ENCODE results near the gene COX18. TPM values are rescaled to one million over a fixed set of nuclear protein-coding genes. Genes with fewer than 3 reads are reported as not detected.

COX18 gene
- polyA plus RNA-seq, 1 donor from 2014 or later, result 30.2 TPM

GRCh38 chr4:73012673-73013072 is 56.8 kb downstream of the COX18 start:
- Histone ChIP-seq H3K4me3 (ENCODE audit: low read length) (no peak overlapping the region), H2AFZ (ENCODE audit: low read depth, low read length) (no peak overlapping the region), H3K9me2 (ENCODE audit: insufficient read depth, low read length) (no peaks in the 10 kb centered on the region), H3K79me2 (replicated peaks; ENCODE audit: insufficient read depth, low read length) (no peaks in the 10 kb centered on the region), H3K4me2 (ENCODE audit: low read length) (no peak overlapping the region), H3F3A (ENCODE audit: insufficient read depth, low read length, poor library complexity, severe bottlenecking) (no peaks in the 10 kb centered on the region), H3K36me3 (ENCODE audit: insufficient read depth, low read length) (no peaks in the 10 kb centered on the region), H3K27ac (ENCODE audit: low read length) (no peak overlapping the region), H3K9ac (ENCODE audit: low read length) (no peak overlapping the region), H4K20me1 (ENCODE audit: insufficient read depth) (no peaks in the 10 kb centered on the region), H3K27me3 (ENCODE audit: insufficient read depth, low read depth, low read length) (no peaks in the 10 kb centered on the region), H3K9me3 (ENCODE audit: low read length) (no peaks in the 10 kb centered on the region)
- TF ChIP-seq SMC3 (conservative IDR thresholded peaks at IDR 0.05; ENCODE audit: poor library complexity), result no peak
- no peak for TF ChIP-seq REST (IDR thresholded peaks at IDR 0.05; ENCODE audit: borderline replicate concordance)
- no peak for TF ChIP-seq POLR2AphosphoS5 (IDR thresholded peaks at IDR 0.05)
- TF ChIP-seq TAF1 (IDR thresholded peaks at IDR 0.05; ENCODE audit: low read depth), result no peak
- TF ChIP-seq EZH2 (IDR thresholded peaks at IDR 0.05; ENCODE audit: borderline replicate concordance, insufficient read depth, low read length, poor library complexity, severe bottlenecking), result no peak
- no peak for TF ChIP-seq EP300 (conservative IDR thresholded peaks at IDR 0.05; ENCODE audit: poor library complexity, severe bottlenecking)
- TF ChIP-seq MXI1 (conservative IDR thresholded peaks at IDR 0.05; ENCODE audit: poor library complexity, severe bottlenecking), result no peak
- TF ChIP-seq CTCF (IDR thresholded peaks at IDR 0.05; ENCODE audit: poor library complexity, severe bottlenecking), result no peak
- TF ChIP-seq RAD21 (conservative IDR thresholded peaks at IDR 0.05), result no peak

- TF ChIP-seq EP300 (conservative IDR thresholded peaks at IDR 0.05; ENCODE audit: poor library complexity, severe bottlenecking) (no peak), MXI1 (conservative IDR thresholded peaks at IDR 0.05; ENCODE audit: poor library complexity, severe bottlenecking) (no peak), REST (IDR thresholded peaks at IDR 0.05; ENCODE audit: borderline replicate concordance) (no peak), POLR2AphosphoS5 (IDR thresholded peaks at IDR 0.05) (no peak), CTCF (IDR thresholded peaks at IDR 0.05; ENCODE audit: poor library complexity, severe bottlenecking) (no peak), TAF1 (IDR thresholded peaks at IDR 0.05; ENCODE audit: low read depth) (no peak), RAD21 (conservative IDR thresholded peaks at IDR 0.05) (no peak), SMC3 (conservative IDR thresholded peaks at IDR 0.05; ENCODE audit: poor library complexity) (no peak), EZH2 (IDR thresholded peaks at IDR 0.05; ENCODE audit: borderline replicate concordance, insufficient read depth, low read length, poor library complexity, severe bottlenecking) (no peak)
- no peak overlapping the region for H3K9ac ChIP-seq (ENCODE audit: low read length)
- no peaks in the 10 kb centered on the region for H4K20me1 ChIP-seq (ENCODE audit: insufficient read depth)
Measured at GRCh38 chr4:73011629-73011985, 57.9 kb downstream of the COX18 start.

More at GRCh38 chr4:73011629-73011985, 57.9 kb downstream of the COX18 start:
- H3K9me2 ChIP-seq (ENCODE audit: insufficient read depth, low read length), result no peaks in the 10 kb centered on the region
- H3K36me3 ChIP-seq (ENCODE audit: insufficient read depth, low read length), result no peaks in the 10 kb centered on the region
- H3K79me2 ChIP-seq (replicated peaks; ENCODE audit: insufficient read depth, low read length), result no peaks in the 10 kb centered on the region
- no peaks in the 10 kb centered on the region for H3K27me3 ChIP-seq (ENCODE audit: insufficient read depth, low read depth, low read length)
- no peak overlapping the region for H3K27ac ChIP-seq (ENCODE audit: low read length)
- no peak overlapping the region for H3K4me3 ChIP-seq (ENCODE audit: low read length)
- H3F3A ChIP-seq (ENCODE audit: insufficient read depth, low read length, poor library complexity, severe bottlenecking), result no peaks in the 10 kb centered on the region
- H3K4me2 ChIP-seq (ENCODE audit: low read length), result no peak overlapping the region
- H3K9me3 ChIP-seq (ENCODE audit: low read length), result no peaks in the 10 kb centered on the region
- H2AFZ ChIP-seq (ENCODE audit: low read depth, low read length), result no peak overlapping the region

Measured in neural cell (in vitro differentiated cells).